K562 (cell line): ENCODE results near the gene PIGQ. TPM values are rescaled to one million over a fixed set of nuclear protein-coding genes. Genes with fewer than 3 reads are reported as not detected.

Experiments
- ATAC-seq: fragments of 200-7000 bp; cut with Tn5 transposase; 3 replicates; pipeline ENCODE4 v1.9.1; 2020; ENCODE audit warnings: moderate library complexity
- BruUV-seq: library from RNA; stranded (reverse); fragments of 400-500 nt; replicated peaks from 2 replicates; lab custom pipeline; 2021; lab: Mats Ljungman, UMichigan
- CTCF ChIA-PET: fragments of 300-600 bp; formaldehyde crosslinking; extraction: SDS; loops from one replicate; lab custom pipeline; 2021; ENCODE audit warnings: low intra/inter-chr PET ratio; lab: Yijun Ruan, JAX
- POLR2A ChIA-PET: fragments of 300-600, 350-650 bp; sonication (Branson Sonifier 250); formaldehyde crosslinking; extraction: SDS; loops from one replicate; lab custom pipeline; 2021; ENCODE audit warnings: antibody characterized with exemption, inconsistent platforms; lab: Yijun Ruan, JAX
- DNase-seq, 4 experiments: peaks; one replicate each; pipeline versions ENCODE4 v3.0.0 to v3.0.0-alpha.2; 2011 to 2018; ENCODE audit warnings: low spot score in 3 of 4, mixed read lengths in 3 of 4; ENCODE audit errors: extremely low read depth in 1 of 4
- FAIRE-seq: peaks from 2 replicates; lab custom pipeline; 2011; peaks lifted over from hg19 to GRCh38; lab: Jason Lieb, UNC
- H2AFZ ChIP-seq: 2 replicates; pipeline ENCODE4 v1.6.0; 2011; ENCODE audit warnings: low read depth, low read length, control low read depth, inconsistent platforms
- H3K27ac ChIP-seq: fragments of 200-600 bp; 3 replicates; pipeline ENCODE4 v1.8.0; 2011; ENCODE audit warnings: low read depth, mild to moderate bottlenecking, control low read depth, inconsistent platforms, low read length, moderate library complexity, mixed read lengths; ENCODE audit errors: extremely low read depth
- H3K27me3 ChIP-seq, 2 experiments: fragments of 300-600 bp in 1 of 2; 2 replicates in 1 of 2; 3 replicates in 1 of 2; pipeline versions ENCODE4 v1.6.0 to v1.8.0; 2011; ENCODE audit warnings: inconsistent platforms in 2 of 2, low read length in 2 of 2, mild to moderate bottlenecking in 1 of 2, mixed read lengths in 1 of 2, moderate library complexity in 1 of 2; ENCODE audit not compliant: control insufficient read depth in 2 of 2, insufficient read depth in 2 of 2
- H3K36me3 ChIP-seq: fragments of 300-600 bp; 3 replicates; pipeline ENCODE4 v1.8.0; 2011; ENCODE audit warnings: mild to moderate bottlenecking, low read length, inconsistent platforms; ENCODE audit not compliant: control insufficient read depth, insufficient read depth
- H3K4me1 ChIP-seq, 2 experiments: fragments of 200-600 bp in 1 of 2; replicated peaks in 1 of 2; 2 replicates in 1 of 2; 3 replicates in 1 of 2; pipeline versions ENCODE4 v1.5.1 to v1.8.0; 2011; ENCODE audit warnings: inconsistent platforms in 2 of 2, low read length in 2 of 2, mild to moderate bottlenecking in 1 of 2, mixed read lengths in 1 of 2, moderate library complexity in 1 of 2; ENCODE audit not compliant: control insufficient read depth in 2 of 2, insufficient read depth in 2 of 2
- H3K4me2 ChIP-seq: 2 replicates; pipeline ENCODE4 v1.6.1; 2011; ENCODE audit warnings: low read length, control low read depth, inconsistent platforms, mixed read lengths; ENCODE audit not compliant: insufficient read depth
- H3K4me3 ChIP-seq: fragments of 200-600 bp; sonication (generic), shearing (Covaris generic); 2 replicates; pipeline ENCODE4 v1.5.1; 2016; ENCODE audit warnings: control low read depth, inconsistent platforms
- H3K79me2 ChIP-seq: fragments of 200-600 bp; 3 replicates; pipeline ENCODE4 v1.8.0; 2011; ENCODE audit warnings: low read length, inconsistent platforms; ENCODE audit not compliant: control insufficient read depth, insufficient read depth
- H3K9ac ChIP-seq, 2 experiments: 2 replicates each; pipeline versions ENCODE4 v1.6.0 to v1.6.1; 2011; ENCODE audit warnings: low read depth in 2 of 2, low read length in 2 of 2, control low read depth in 1 of 2, inconsistent platforms in 1 of 2, mild to moderate bottlenecking in 1 of 2, mixed read lengths in 1 of 2; ENCODE audit not compliant: insufficient read depth in 1 of 2
- H3K9me1 ChIP-seq: one replicate; pipeline ENCODE4 v1.6.0; 2011; ENCODE audit warnings: inconsistent platforms, mild to moderate bottlenecking, low read length, moderate library complexity; ENCODE audit not compliant: control insufficient read depth, insufficient read depth
- H3K9me3 ChIP-seq: replicated peaks from 2 replicates; pipeline ENCODE4 v1.5.1; 2011; ENCODE audit warnings: low read depth, low read length, inconsistent platforms; ENCODE audit not compliant: control insufficient read depth, insufficient read depth
- H4K20me1 ChIP-seq: replicated peaks from 2 replicates; pipeline ENCODE4 v1.6.1; 2011; ENCODE audit warnings: low read length, inconsistent platforms, mixed read lengths; ENCODE audit not compliant: control insufficient read depth, insufficient read depth
- BDP1 ChIP-seq: IDR thresholded peaks from 3 replicates; pipeline ENCODE4 v1.6.1; 2011; ENCODE audit not compliant: insufficient read length, insufficient read depth
- HNRNPL ChIP-seq: fragments of 200-400 bp; formaldehyde crosslinking; IDR thresholded peaks from 2 replicates; pipeline ENCODE4 v1.6.1; 2017; ENCODE audit warnings: low read depth, mild to moderate bottlenecking, low read length
- PHB ChIP-seq: fragments of 250-450 bp; sonication (Bioruptor Pico); IDR thresholded peaks from 2 replicates; pipeline ENCODE4 v1.5.0; 2021
- POLR2G ChIP-seq: fragments of 200-400 bp; formaldehyde crosslinking; IDR thresholded peaks from 2 replicates; pipeline ENCODE4 v1.6.1; 2017; ENCODE audit warnings: low read depth, mild to moderate bottlenecking, antibody characterized with exemption, low read length, moderate library complexity
- RBM22 ChIP-seq: fragments of 200-400 bp; formaldehyde crosslinking; IDR thresholded peaks from 2 replicates; pipeline ENCODE4 v1.6.1; 2018; ENCODE audit warnings: low read length, low read depth; ENCODE audit not compliant: poor library complexity, severe bottlenecking
- TSC22D4 ChIP-seq: fragments of 450-650 bp; IDR thresholded peaks from 2 replicates; pipeline ENCODE4 v1.6.1; 2016; ENCODE audit warnings: missing genetic modification characterization, missing biosample characterization, control low read depth
- ZEB2 ChIP-seq: fragments of 450-650 bp; IDR thresholded peaks from 2 replicates; pipeline ENCODE4 v1.6.1; 2016
- WGBS: fragments of 100-300 bp; shearing (Covaris generic); methylation state at CpG from one replicate; pipeline ENCODE4 v1.1.6; 2016; ENCODE audit warnings: low coverage, mixed read lengths; ENCODE audit not compliant: insufficient coverage; ENCODE audit errors: missing lambda C conversion rate; 5-methylcytosine and 5-hydroxymethylcytosine counted together
- in situ Hi-C: fragments of 300-500 bp; cut with MboI; formaldehyde crosslinking; loops from 4 replicates; pipeline ENCODE4 v1.15.0; 2018; ENCODE audit warnings: inconsistent platforms, mixed read lengths
- intact Hi-C: fragments of 100-400 bp; cut with micrococcal nuclease; formaldehyde crosslinking; loops from 2 replicates; pipeline ENCODE4 v1.14.2; 2022
- polyA plus RNA-seq, 8 experiments: library from polyadenylated mRNA; depleted of rRNA in 4 of 8; stranded (reverse) in 5 of 8; unstranded in 3 of 8; fragments of >200 nt; fragmentation: Nextera tagmentation in 2 of 8; fragmentation: Illumina TruSeq in 1 of 8; extraction: Ambion mirVana in 2 of 8; extraction: Trizol in 1 of 8; gene quantifications; 2 replicates each; pipeline versions ENCODE4 v1.2.1 to v1.2.3, GENCODE V29; 2011 to 2014; ENCODE audit warnings: inconsistent platforms in 1 of 8, missing spikeins in 1 of 8
- total RNA-seq, 7 experiments: library from RNA; depleted of rRNA in 6 of 7; stranded (reverse); fragments of >200 nt in 6 of 7; fragmentation: Illumina TruSeq in 2 of 7; extraction: Trizol in 2 of 7; gene quantifications; 2 replicates each; pipeline versions ENCODE4 v1.2.1 to v1.2.3, GENCODE V29; 2011 to 2021; ENCODE audit warnings: low replicate concordance in 1 of 7
- TF ChIP-seq, protein P1 (sequence below), 3 experiments: IDR thresholded peaks in 2 of 3; conservative IDR thresholded peaks in 1 of 3; 2 replicates each; pipeline ENCODE4 v1.5.1; 2011 to 2012; ENCODE audit warnings: low read length in 3 of 3, mild to moderate bottlenecking in 3 of 3, control low read depth in 2 of 3, improper control_type of control experiment in 1 of 3, inconsistent platforms in 1 of 3, low read depth in 1 of 3, mixed read lengths in 1 of 3, moderate library complexity in 1 of 3; ENCODE audit not compliant: insufficient read depth in 2 of 3
- TF ChIP-seq, protein P2 (sequence below): sonication (generic); formaldehyde crosslinking; IDR thresholded peaks from 2 replicates; pipeline ENCODE4 v1.8.1; 2023; ENCODE audit warnings: mild to moderate bottlenecking, missing genetic modification reagents

Gene PIGQ
- total and polyA plus RNA-seq, 9 of the 15 experiments (the other 6 are each of a cell fraction or from before 2014, with no cell fraction given): 0.20 to 49.6 (median 11.7) TPM

DNA sequence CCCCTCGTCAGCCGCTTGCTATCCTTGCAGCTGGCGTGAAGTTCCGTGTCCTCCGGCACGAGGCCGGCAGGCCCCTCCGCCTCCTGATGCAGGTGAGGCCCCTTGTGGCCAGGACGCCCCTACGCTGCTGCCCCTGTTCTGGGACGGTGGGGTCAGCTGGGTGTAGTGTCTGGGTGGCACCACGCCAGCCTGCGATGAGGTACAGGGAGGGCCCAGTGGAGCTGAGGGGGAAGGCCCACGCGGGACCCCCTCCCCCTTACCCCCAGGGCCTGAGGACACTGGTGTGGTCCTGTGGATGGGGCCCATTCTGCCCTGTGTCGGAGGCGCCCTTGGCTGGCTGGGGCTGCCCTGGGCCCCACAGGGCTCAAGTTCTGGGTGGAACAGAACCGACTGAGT is 12.4 kb downstream of the PIGQ start:
- H4K20me1 ChIP-seq: peaks cover 10% of the 10 kb centered on the region; the same call in 1 of the 2 replicates
- H3K4me2 ChIP-seq: no peak overlapping the region
- H3K9me3 ChIP-seq: no peaks in the 10 kb centered on the region
- CTCF ChIA-PET: no interaction called here
- no peaks in the 10 kb centered on the region for H3K27me3 ChIP-seq
- no peak overlapping the region for H3K4me3 ChIP-seq
- no peak overlapping the region for H2AFZ ChIP-seq
- ATAC-seq (no peak), FAIRE-seq (no peak), DNase-seq (no peak)
- BruUV-seq: no TSS peak
- in situ Hi-C loops: no loop called here
- peaks cover 7% of the 10 kb centered on the region for H3K9me1 ChIP-seq
- H3K27ac ChIP-seq: no peak overlapping the region
- peaks cover 0 to 81% of the 10 kb centered on the region in 2 experiments for H3K4me1 ChIP-seq
- peak; percentile 46 for TF ChIP-seq POLR2G
- TF ChIP-seq PHB (CRISPR knock-in tag): no peak
- 0 out of 2 replicates have a peak, but pooled peaks have one; percentile 3 for TF ChIP-seq HNRNPL
- H3K79me2 ChIP-seq: 0 out of 3 replicates have a peak, but pooled peaks cover 4% of the 10 kb centered on the region
- H3K9ac ChIP-seq: no peak overlapping the region
- H3K36me3 ChIP-seq: no peaks in the 10 kb centered on the region; the same call in 2 of the 3 replicates
- POLR2A ChIA-PET: interaction anchor here (0.6 to 0.8 kb wide), 2 partner anchors 15 to 56 kb away, joined by 3 to 4 read pairs; partner anchors contain the start of gene NHLRC4
- 84% methylated on average over 10 of the region's 18 CpGs for WGBS
- intact Hi-C loops: no loop called here

DNA sequence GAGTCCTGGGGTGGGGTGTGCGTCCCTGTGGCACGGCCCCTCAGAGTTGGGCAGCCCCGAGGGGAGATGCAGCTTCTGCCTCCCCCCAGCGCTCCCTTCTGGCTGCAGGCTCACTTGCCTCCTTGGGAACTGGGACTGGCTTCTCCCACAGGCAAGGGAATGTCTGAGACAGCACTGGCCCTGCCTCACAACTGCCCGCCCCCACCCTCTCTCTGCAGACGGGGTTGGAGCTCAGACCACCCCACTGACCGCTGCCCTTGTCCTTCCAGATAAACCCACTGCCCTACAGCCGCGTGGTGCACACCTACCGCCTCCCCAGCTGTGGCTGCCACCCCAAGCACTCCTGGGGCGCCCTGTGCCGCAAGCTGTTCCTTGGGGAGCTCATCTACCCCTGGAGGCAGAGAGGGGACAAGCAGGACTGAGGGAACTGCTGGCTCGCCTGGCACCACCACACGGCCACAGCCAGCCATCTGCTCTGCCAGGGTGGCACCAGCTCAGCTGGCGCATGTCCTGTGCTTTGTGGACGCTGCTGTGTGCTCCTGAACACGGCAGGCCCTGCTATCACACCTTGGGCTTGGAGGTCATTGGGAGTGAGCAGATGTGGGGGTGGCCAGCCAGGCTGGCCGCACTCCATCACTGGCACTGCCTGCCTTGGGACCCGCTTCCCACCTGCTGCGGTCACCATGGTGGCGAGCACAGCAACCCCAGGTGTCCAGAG is 13.0 kb downstream of the PIGQ start:
- WGBS: 87% methylated on average over 17 of the region's 21 CpGs
- Histone ChIP-seq H3K27ac (no peak overlapping the region), H4K20me1 (peaks cover 10% of the 10 kb centered on the region; the same call in 1 of the 2 replicates), H3K36me3 (peaks cover 4% of the 10 kb centered on the region; the same call in 1 of the 3 replicates), H3K9me3 (no peaks in the 10 kb centered on the region), H3K79me2 (peaks cover 10% of the 10 kb centered on the region), H3K9ac (peak overlapping the region in 1 of 2 experiments; percentile 64; a peak in 2 of 4 replicates), H3K4me1 (peaks cover 5 to 83% of the 10 kb centered on the region in 2 experiments), H3K4me3 (no peak overlapping the region), H3K9me1 (peaks cover 5% of the 10 kb centered on the region), H3K27me3 (no peaks in the 10 kb centered on the region), H3K4me2 (no peak overlapping the region), H2AFZ (no peak overlapping the region)
- FAIRE-seq (no peak), DNase-seq (no peak), ATAC-seq (no peak)
- intact Hi-C loops (no loop called here), in situ Hi-C loops (no loop called here)
- POLR2A ChIA-PET: interaction anchor here (0.6 to 0.8 kb wide), 3 partner anchors 16 to 363 kb away, joined by 3 to 4 read pairs (median 4); partner anchors contain the start of gene NHLRC4
- CTCF ChIA-PET: no interaction called here
- BruUV-seq: no TSS peak
- TF ChIP-seq TSC22D4 (no peak), ZEB2 (no peak), RBM22 (peak; percentile 7), HNRNPL (peak; percentile 56; the same call in 1 of the 2 replicates), BDP1 (no peak)
- TF ChIP-seq, protein P1, sequence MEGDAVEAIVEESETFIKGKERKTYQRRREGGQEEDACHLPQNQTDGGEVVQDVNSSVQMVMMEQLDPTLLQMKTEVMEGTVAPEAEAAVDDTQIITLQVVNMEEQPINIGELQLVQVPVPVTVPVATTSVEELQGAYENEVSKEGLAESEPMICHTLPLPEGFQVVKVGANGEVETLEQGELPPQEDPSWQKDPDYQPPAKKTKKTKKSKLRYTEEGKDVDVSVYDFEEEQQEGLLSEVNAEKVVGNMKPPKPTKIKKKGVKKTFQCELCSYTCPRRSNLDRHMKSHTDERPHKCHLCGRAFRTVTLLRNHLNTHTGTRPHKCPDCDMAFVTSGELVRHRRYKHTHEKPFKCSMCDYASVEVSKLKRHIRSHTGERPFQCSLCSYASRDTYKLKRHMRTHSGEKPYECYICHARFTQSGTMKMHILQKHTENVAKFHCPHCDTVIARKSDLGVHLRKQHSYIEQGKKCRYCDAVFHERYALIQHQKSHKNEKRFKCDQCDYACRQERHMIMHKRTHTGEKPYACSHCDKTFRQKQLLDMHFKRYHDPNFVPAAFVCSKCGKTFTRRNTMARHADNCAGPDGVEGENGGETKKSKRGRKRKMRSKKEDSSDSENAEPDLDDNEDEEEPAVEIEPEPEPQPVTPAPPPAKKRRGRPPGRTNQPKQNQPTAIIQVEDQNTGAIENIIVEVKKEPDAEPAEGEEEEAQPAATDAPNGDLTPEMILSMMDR (IDR thresholded peaks at IDR 0.05 in 2 of 3, conservative IDR thresholded peaks at IDR 0.05 in 1 of 3; ENCODE audit: insufficient read depth in 2 of 3, low read depth in 1 of 3, low read length in 3 of 3): no peak
- TF ChIP-seq, protein P2, sequence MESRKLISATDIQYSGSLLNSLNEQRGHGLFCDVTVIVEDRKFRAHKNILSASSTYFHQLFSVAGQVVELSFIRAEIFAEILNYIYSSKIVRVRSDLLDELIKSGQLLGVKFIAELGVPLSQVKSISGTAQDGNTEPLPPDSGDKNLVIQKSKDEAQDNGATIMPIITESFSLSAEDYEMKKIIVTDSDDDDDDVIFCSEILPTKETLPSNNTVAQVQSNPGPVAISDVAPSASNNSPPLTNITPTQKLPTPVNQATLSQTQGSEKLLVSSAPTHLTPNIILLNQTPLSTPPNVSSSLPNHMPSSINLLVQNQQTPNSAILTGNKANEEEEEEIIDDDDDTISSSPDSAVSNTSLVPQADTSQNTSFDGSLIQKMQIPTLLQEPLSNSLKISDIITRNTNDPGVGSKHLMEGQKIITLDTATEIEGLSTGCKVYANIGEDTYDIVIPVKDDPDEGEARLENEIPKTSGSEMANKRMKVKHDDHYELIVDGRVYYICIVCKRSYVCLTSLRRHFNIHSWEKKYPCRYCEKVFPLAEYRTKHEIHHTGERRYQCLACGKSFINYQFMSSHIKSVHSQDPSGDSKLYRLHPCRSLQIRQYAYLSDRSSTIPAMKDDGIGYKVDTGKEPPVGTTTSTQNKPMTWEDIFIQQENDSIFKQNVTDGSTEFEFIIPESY (CRISPR knock-in tag): peak; percentile 85; the same call in 1 of the 2 replicates
